Colonic mucosa (tissue), 4 donors: Measurements from ENCODE around the gene GMDS. TPM values are rescaled to one million over a fixed set of nuclear protein-coding genes. Genes with fewer than 3 reads are reported as not detected.

Experiments used
- DNase-seq: peaks from one replicate; pipeline ENCODE4 v3.0.0-alpha.2; 2020
- H3K27ac ChIP-seq: fragments of 200-600 bp; one replicate; pipeline ENCODE4 v1.8.0; 2021
- H3K27me3 ChIP-seq: fragments of 200-600 bp; one replicate; pipeline ENCODE4 v1.8.0; 2021
- H3K36me3 ChIP-seq: fragments of 200-600 bp; one replicate; pipeline ENCODE4 v1.8.0; 2021
- H3K4me1 ChIP-seq: fragments of 200-600 bp; one replicate; pipeline ENCODE4 v1.8.0; 2021; ENCODE audit warnings: mild to moderate bottlenecking
- H3K4me3 ChIP-seq: fragments of 200-600 bp; one replicate; pipeline ENCODE4 v1.8.0; 2021
- H3K9ac ChIP-seq, 2 donors: one replicate each; pipeline ENCODE4 v1.7.0; 2013; ENCODE audit warnings: control low read depth in 2 of 2, low read depth in 2 of 2, low read length in 2 of 2
- H3K9me3 ChIP-seq: fragments of 200-600 bp; one replicate; pipeline ENCODE4 v1.8.0; 2021
- intact Hi-C: fragments of 100-400 bp; cut with DNase I; formaldehyde crosslinking; loops from one replicate; pipeline ENCODE4 v1.14.1; 2022
- total RNA-seq, 2 donors: library from RNA; stranded (reverse); fragmentation: NEBNext Ultra II Directional in 1 of 2; extraction: Animal tissue kit (Norgen Biotek cat#: 25700) in 1 of 2; gene quantifications; one replicate each; pipeline ENCODE4 v1.2.1, GENCODE V29; 2021
- TF ChIP-seq, protein P1 (sequence below): fragments of 200-600 bp; IDR thresholded peaks from one replicate; pipeline ENCODE4 v1.8.0; 2022; ENCODE audit warnings: antibody characterized with exemption, mild to moderate bottlenecking
- donor health status: healthy.
- donor health status: DM: no; HTN: no; CAD: no.
- donor health status: DM: no; HTN: no; CAD: no.

GMDS gene
- total RNA-seq, 2 donors from 2014 or later = 247 to 272 TPM

DNA sequence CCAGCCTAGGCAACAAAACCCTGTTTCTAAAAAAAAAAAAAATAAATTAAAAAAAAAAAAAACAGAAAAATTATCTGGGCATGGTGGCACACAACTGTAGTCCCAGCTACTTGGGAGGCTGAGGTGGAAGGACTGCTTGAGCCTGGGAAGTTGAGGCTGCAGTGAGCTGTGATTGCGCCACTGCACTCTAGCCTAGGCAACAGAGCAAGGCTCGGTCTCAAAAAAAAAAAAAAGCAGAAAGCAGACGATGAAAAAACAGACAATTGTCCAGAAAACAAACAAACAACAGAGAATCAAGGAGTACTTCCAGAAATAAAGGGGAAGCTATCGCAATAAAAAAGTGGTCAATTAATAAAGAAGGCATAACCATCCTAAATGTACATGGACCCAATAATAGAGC is 229.4 kb downstream of the GMDS start:
- intact Hi-C loops = no loop called here
- no peaks in the 10 kb centered on the region for H3K36me3 ChIP-seq
- no peak overlapping the region for H3K9ac ChIP-seq
- TF ChIP-seq, protein P1, sequence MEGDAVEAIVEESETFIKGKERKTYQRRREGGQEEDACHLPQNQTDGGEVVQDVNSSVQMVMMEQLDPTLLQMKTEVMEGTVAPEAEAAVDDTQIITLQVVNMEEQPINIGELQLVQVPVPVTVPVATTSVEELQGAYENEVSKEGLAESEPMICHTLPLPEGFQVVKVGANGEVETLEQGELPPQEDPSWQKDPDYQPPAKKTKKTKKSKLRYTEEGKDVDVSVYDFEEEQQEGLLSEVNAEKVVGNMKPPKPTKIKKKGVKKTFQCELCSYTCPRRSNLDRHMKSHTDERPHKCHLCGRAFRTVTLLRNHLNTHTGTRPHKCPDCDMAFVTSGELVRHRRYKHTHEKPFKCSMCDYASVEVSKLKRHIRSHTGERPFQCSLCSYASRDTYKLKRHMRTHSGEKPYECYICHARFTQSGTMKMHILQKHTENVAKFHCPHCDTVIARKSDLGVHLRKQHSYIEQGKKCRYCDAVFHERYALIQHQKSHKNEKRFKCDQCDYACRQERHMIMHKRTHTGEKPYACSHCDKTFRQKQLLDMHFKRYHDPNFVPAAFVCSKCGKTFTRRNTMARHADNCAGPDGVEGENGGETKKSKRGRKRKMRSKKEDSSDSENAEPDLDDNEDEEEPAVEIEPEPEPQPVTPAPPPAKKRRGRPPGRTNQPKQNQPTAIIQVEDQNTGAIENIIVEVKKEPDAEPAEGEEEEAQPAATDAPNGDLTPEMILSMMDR = no peak
- DNase-seq = no peak
- H3K27me3 ChIP-seq = no peaks in the 10 kb centered on the region
- H3K9me3 ChIP-seq = no peaks in the 10 kb centered on the region
- no peak overlapping the region for H3K4me3 ChIP-seq
- H3K27ac ChIP-seq = no peak overlapping the region
- no peaks in the 10 kb centered on the region for H3K4me1 ChIP-seq

DNA sequence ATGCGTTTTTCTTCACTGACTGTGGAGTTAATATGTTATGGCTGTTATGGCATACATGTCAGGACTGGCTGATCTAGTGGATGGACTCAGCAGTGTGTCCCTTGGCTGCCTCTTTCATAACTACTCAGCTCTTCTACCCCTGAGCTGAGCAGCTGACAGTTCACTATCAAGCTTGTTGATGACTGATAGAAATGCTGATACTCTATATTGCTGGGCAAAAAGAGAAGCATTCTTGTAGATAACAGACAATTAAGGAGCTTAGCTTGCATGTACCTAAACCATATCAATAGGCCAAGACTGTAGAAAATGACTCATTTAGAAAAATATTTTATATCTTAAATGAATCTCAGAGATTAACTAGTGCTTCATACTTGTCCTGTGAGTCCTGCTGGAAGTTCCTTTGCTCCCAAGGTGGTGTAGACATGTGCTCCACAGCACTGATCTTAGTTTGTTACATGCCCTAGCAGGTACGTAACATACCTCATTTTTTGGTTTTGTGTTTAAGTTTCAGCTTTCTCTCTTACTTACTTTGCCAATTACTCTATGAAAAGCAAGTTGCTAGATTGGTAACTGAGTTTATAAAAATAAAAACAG is 236.9 kb downstream of the GMDS start:
- Histone ChIP-seq H3K4me3 (no peak overlapping the region), H3K36me3 (no peaks in the 10 kb centered on the region), H3K9me3 (no peaks in the 10 kb centered on the region), H3K9ac (no peak overlapping the region), H3K27me3 (no peaks in the 10 kb centered on the region), H3K4me1 (no peaks in the 10 kb centered on the region), H3K27ac (no peak overlapping the region)
- no peak for DNase-seq
- TF ChIP-seq, protein P1 = no peak
- intact Hi-C loops = no loop called here

DNA sequence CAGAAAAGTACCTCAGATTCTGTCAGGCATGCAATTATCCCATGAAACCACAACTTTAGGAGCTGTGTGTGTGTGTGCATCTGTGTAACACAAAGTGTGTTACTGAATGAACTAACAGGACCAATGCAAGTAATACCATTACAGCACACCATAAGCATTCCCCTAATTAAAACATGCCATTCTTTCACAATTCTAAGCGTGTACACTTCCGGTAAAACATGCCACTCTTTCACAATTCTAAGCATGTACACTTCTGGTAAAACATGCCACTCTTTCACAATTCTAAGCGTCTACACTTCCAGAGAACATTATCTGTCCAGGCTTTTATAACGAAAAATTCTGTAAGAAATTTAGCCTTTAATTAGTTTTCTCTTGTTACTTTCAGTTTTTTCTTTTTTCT is 238.2 kb downstream of the GMDS start:
- Histone ChIP-seq H3K27me3 (no peaks in the 10 kb centered on the region), H3K4me1 (no peaks in the 10 kb centered on the region), H3K9me3 (no peaks in the 10 kb centered on the region), H3K27ac (no peak overlapping the region), H3K4me3 (no peak overlapping the region), H3K9ac (no peak overlapping the region), H3K36me3 (no peaks in the 10 kb centered on the region)
- DNase-seq = no peak
- intact Hi-C loops = no loop called here
- TF ChIP-seq, protein P1 = no peak

DNA sequence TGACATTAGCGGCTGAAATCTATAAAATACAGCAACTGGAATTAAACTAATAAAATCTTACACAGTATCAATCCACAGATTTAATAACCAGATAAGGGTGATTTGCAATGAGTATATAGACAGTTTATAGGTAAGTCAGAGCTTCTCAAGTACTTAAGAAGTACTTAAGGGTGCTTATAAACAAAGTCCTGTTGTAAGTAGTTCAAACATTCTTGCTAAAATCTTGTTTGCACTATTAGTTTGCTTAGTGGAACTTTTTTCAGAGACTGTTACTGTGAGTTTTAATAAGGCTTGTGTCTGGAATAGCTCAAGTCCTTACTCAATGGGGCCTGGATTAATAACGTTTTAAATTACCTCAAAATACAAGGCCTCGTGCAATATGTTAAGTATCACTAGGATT is 240.5 kb downstream of the GMDS start:
- Histone ChIP-seq H3K4me3 (no peak overlapping the region), H3K27ac (no peak overlapping the region), H3K27me3 (no peaks in the 10 kb centered on the region), H3K9me3 (no peaks in the 10 kb centered on the region), H3K4me1 (no peaks in the 10 kb centered on the region), H3K9ac (no peak overlapping the region), H3K36me3 (no peaks in the 10 kb centered on the region)
- intact Hi-C loops = no loop called here
- DNase-seq = no peak
- TF ChIP-seq, protein P1 = no peak

DNA sequence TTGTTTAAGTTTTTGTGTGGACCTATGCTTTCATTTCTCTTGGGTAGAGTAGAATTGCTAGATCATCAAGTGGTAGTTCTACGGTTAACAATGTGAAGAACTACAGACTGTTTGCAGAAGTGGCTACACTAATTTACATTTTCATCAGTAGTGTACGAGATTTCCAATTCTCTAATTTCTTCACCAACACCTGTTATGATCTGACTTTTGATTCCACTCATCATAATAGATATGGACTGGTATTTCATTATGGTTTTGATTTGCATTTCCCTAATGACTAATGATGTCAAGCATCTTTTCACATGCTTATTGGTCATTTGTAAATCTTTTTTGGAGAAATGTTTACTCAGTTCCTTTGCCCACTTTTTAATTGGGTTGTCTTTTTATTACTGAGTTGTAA is 244.4 kb downstream of the GMDS start:
- H3K9ac ChIP-seq = no peak overlapping the region
- no peaks in the 10 kb centered on the region for H3K27me3 ChIP-seq
- H3K4me1 ChIP-seq = no peaks in the 10 kb centered on the region
- no peak overlapping the region for H3K27ac ChIP-seq
- intact Hi-C loops = no loop called here
- H3K36me3 ChIP-seq = no peaks in the 10 kb centered on the region
- H3K4me3 ChIP-seq = no peak overlapping the region
- H3K9me3 ChIP-seq = no peaks in the 10 kb centered on the region
- TF ChIP-seq, protein P1 = no peak
- no peak for DNase-seq

DNA sequence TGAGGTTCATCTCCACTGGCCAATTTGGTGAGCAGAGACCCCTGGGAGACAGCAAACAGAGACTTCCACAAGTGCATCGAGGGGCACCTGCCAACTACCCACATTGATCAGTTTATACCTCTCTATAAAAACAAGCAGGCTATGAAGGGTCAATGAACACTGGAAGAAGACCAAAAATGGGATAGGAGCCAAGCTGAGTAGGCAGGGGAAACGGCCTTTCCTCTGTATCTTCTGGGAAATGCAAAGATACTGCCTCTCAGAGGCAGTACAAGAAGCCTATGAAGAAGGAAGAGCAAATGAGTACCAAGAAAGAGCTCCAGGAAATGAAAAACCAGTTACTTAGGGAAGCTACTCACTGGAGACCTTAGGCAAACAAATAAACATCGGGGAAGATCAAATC is 247.7 kb downstream of the GMDS start:
- intact Hi-C loops = no loop called here
- H3K27ac ChIP-seq = no peak overlapping the region

More for the DNA sequence above, 247.7 kb downstream of the GMDS start:
- Histone ChIP-seq H3K9me3 (no peaks in the 10 kb centered on the region), H3K9ac (no peak overlapping the region), H3K4me3 (no peak overlapping the region), H3K4me1 (no peaks in the 10 kb centered on the region), H3K27me3 (no peaks in the 10 kb centered on the region), H3K36me3 (no peaks in the 10 kb centered on the region)
- TF ChIP-seq, protein P1 = no peak
- no peak for DNase-seq
